OCI-LY1 (cell line): ENCODE data around the gene SBK2.

Source experiments
- H2AFZ ChIP-seq: fragments of 200-600 bp; sonication (generic), shearing (Covaris generic); 2 replicates; pipeline ENCODE4 v1.6.0; 2014; ENCODE audit warnings: antibody characterized with exemption, mild to moderate bottlenecking, low read length
- H3F3A ChIP-seq: fragments of 200-600 bp; sonication (generic), shearing (Covaris generic); 2 replicates; pipeline ENCODE4 v1.6.0; 2014; ENCODE audit warnings: mild to moderate bottlenecking, antibody characterized with exemption, low read length, moderate library complexity; ENCODE audit not compliant: insufficient read depth
- H3K27ac ChIP-seq: fragments of 200-600 bp; sonication (generic); 2 replicates; pipeline ENCODE4 v1.5.1; 2014; ENCODE audit warnings: low read length, mixed run types, mild to moderate bottlenecking, low read depth; ENCODE audit not compliant: poor library complexity, severe bottlenecking
- H3K27me3 ChIP-seq: fragments of 200-600 bp; sonication (generic); 2 replicates; pipeline ENCODE4 v1.6.0; 2014; ENCODE audit warnings: antibody characterized with exemption, mild to moderate bottlenecking, low read length, moderate library complexity; ENCODE audit not compliant: insufficient read depth
- H3K36me3 ChIP-seq: fragments of 200-600 bp; sonication (generic); 2 replicates; pipeline ENCODE4 v1.6.1; 2014; ENCODE audit warnings: mild to moderate bottlenecking, antibody characterized with exemption, low read length, moderate library complexity, mixed read lengths; ENCODE audit not compliant: insufficient read depth
- H3K4me1 ChIP-seq: fragments of 200-600 bp; sonication (generic); 2 replicates; pipeline ENCODE4 v1.5.1; 2014; ENCODE audit warnings: mild to moderate bottlenecking, low read length, moderate library complexity; ENCODE audit not compliant: insufficient read depth, severe bottlenecking
- H3K4me2 ChIP-seq: fragments of 200-600 bp; sonication (generic), shearing (Covaris generic); 2 replicates; pipeline ENCODE4 v1.6.1; 2014; ENCODE audit warnings: low read length
- H3K4me3 ChIP-seq: fragments of 200-600 bp; sonication (generic); 2 replicates; pipeline ENCODE4 v1.5.1; 2014; ENCODE audit warnings: low read length, low read depth, mild to moderate bottlenecking, mixed read lengths; ENCODE audit not compliant: poor library complexity, severe bottlenecking
- H3K79me2 ChIP-seq: fragments of 200-600 bp; shearing (Covaris generic); 2 replicates; pipeline ENCODE4 v1.6.1; 2016; ENCODE audit warnings: mixed run types, low read length, mixed read lengths; ENCODE audit not compliant: insufficient read depth
- H3K9ac ChIP-seq: fragments of 200-600 bp; sonication (generic), shearing (Covaris generic); 2 replicates; pipeline ENCODE4 v1.6.1; 2014; ENCODE audit warnings: mild to moderate bottlenecking, low read length, mixed read lengths
- H3K9me2 ChIP-seq: fragments of 200-600 bp; sonication (generic), shearing (Covaris generic); 2 replicates; pipeline ENCODE4 v1.6.1; 2014; ENCODE audit warnings: low read depth, mild to moderate bottlenecking, low read length, mixed read lengths
- H3K9me3 ChIP-seq: fragments of 200-600 bp; shearing (Covaris generic); 2 replicates; pipeline ENCODE4 v1.6.1; 2014; ENCODE audit warnings: low read length, mixed read lengths
- H4K20me1 ChIP-seq: fragments of 200-600 bp; sonication (generic), shearing (Covaris generic); 2 replicates; pipeline ENCODE4 v1.6.0; 2016; ENCODE audit warnings: mild to moderate bottlenecking, low read length; ENCODE audit not compliant: insufficient read depth
- CTCF ChIP-seq: fragments of 200-600 bp; sonication (generic), shearing (Covaris generic); IDR thresholded peaks from 2 replicates; pipeline ENCODE4 v1.5.1; 2017; ENCODE audit warnings: mild to moderate bottlenecking, antibody characterized with exemption, low read length, moderate library complexity, mixed read lengths
- EZH2 ChIP-seq: fragments of 200-600 bp; sonication (generic), shearing (Covaris generic); IDR thresholded peaks from 2 replicates; pipeline ENCODE4 v1.8.0; 2017; ENCODE audit warnings: borderline replicate concordance, mixed run types, mild to moderate bottlenecking, antibody characterized with exemption, low read length, moderate library complexity, mixed read lengths

Gene SBK2

DNA sequence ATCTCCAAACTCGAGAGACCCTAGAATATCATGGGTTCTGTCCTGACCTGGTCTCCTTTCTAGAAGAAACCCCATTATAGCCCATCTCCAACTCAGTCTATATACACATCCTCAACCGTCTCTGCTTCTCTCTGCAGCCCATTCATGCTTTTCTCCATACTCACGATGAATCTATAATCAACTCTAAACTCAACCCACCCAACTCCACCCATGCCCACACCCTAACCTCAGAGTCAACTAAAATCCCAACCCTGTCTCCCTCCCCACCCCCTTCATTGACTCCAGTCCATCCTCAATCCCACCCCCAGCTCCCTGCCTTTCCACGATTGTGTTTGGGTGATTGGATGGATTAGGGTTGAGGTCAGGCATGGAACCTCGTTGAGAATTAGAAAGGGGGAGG lies 6.6 kb upstream of the SBK2 start:
- Histone ChIP-seq H3K9me2 (no peaks in the 10 kb centered on the region), H3K36me3 (no peaks in the 10 kb centered on the region), H3K27me3 (peaks cover 9% of the 10 kb centered on the region; the same call in 1 of the 2 replicates), H3F3A (no peaks in the 10 kb centered on the region), H3K9ac (no peak overlapping the region), H3K4me2 (no peak overlapping the region), H3K27ac (no peak overlapping the region), H3K9me3 (no peaks in the 10 kb centered on the region), H4K20me1 (no peaks in the 10 kb centered on the region), H3K4me1 (no peaks in the 10 kb centered on the region), H2AFZ (no peak overlapping the region), H3K79me2 (no peaks in the 10 kb centered on the region), H3K4me3 (no peak overlapping the region)
- no peak for TF ChIP-seq EZH2
- TF ChIP-seq CTCF, result no peak

- Histone ChIP-seq H3K9me2 (no peaks in the 10 kb centered on the region), H3K27me3 (peaks cover 7% of the 10 kb centered on the region; the same call in 1 of the 2 replicates), H2AFZ (no peak overlapping the region), H3K79me2 (no peaks in the 10 kb centered on the region), H3K36me3 (no peaks in the 10 kb centered on the region), H3K27ac (no peak overlapping the region), H3F3A (no peaks in the 10 kb centered on the region), H3K4me3 (no peak overlapping the region), H4K20me1 (no peaks in the 10 kb centered on the region), H3K9me3 (no peaks in the 10 kb centered on the region), H3K4me2 (no peak overlapping the region), H3K9ac (no peak overlapping the region), H3K4me1 (no peaks in the 10 kb centered on the region)
- TF ChIP-seq EZH2 (no peak), CTCF (no peak)
Measured at GRCh38 chr19:55542292-55542855, 5.4 kb upstream of the SBK2 start.

- no peak overlapping the region for H2AFZ ChIP-seq
- no peaks in the 10 kb centered on the region for H3K9me2 ChIP-seq
- H3K27ac ChIP-seq, result no peak overlapping the region
- no peaks in the 10 kb centered on the region for H3K79me2 ChIP-seq
- no peaks in the 10 kb centered on the region for H3K36me3 ChIP-seq
- no peaks in the 10 kb centered on the region for H3F3A ChIP-seq
- H3K4me2 ChIP-seq, result no peak overlapping the region
- H3K27me3 ChIP-seq, result 0 out of 2 replicates have a peak, but pooled peaks cover 4% of the 10 kb centered on the region
- no peak for TF ChIP-seq CTCF
- no peak for TF ChIP-seq EZH2
- H3K9me3 ChIP-seq, result no peaks in the 10 kb centered on the region
- H3K4me3 ChIP-seq, result no peak overlapping the region
- H3K9ac ChIP-seq, result no peak overlapping the region
- H4K20me1 ChIP-seq, result no peaks in the 10 kb centered on the region
- H3K4me1 ChIP-seq, result no peaks in the 10 kb centered on the region
Measured at GRCh38 chr19:55541091-55541490, 4.2 kb upstream of the SBK2 start.
